ENCODE data around the gene MPHOSPH10. TPM values are rescaled to one million over a fixed set of nuclear protein-coding genes. Genes with fewer than 3 reads are reported as not detected.

The MPHOSPH10 gene, protein sequence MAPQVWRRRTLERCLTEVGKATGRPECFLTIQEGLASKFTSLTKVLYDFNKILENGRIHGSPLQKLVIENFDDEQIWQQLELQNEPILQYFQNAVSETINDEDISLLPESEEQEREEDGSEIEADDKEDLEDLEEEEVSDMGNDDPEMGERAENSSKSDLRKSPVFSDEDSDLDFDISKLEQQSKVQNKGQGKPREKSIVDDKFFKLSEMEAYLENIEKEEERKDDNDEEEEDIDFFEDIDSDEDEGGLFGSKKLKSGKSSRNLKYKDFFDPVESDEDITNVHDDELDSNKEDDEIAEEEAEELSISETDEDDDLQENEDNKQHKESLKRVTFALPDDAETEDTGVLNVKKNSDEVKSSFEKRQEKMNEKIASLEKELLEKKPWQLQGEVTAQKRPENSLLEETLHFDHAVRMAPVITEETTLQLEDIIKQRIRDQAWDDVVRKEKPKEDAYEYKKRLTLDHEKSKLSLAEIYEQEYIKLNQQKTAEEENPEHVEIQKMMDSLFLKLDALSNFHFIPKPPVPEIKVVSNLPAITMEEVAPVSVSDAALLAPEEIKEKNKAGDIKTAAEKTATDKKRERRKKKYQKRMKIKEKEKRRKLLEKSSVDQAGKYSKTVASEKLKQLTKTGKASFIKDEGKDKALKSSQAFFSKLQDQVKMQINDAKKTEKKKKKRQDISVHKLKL
- total RNA-seq, result 30.4 TPM

DNA sequence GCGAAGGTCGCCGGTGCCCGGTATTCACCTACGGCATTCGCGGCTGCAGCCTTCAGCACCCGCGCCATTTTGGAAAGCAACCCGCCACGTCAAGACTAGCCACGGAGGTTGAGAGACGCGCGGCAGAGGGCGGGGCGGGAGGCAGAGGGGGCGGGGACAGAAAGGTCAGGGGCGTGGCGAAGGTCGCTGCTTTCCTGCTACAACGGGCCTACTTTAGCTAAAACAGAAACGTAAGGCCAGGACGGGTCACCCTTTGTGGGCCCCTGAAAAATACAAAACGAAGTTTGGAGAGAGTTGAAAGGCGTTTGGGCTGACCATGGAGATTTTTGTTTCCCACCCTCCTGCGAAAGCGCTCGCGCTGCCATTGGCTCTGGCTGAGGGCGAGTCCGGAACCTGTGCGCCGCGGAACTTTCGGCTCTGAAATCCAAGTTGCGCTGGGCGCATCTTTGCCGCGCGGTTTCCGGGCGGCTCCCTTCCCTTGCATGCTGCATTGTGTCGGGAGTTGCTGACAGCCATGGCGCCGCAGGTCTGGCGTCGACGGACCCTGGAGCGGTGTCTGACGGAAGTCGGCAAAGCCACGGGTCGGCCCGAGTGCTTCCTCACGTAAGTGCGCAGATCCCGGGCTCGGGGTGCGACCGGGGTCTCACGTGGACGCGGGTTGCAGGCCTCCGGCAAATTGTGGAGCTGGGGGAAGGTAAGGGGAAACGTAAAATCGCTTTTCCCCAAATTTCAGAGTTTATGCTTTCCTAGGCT is at the start of gene MPHOSPH10, which contains the start of gene MCEE:
Gene MPHOSPH10 (plus strand): TSS at position 483 of the 753 bp plus-strand sequence. CDS start 32 bp downstream, at position 515.
Gene MCEE (minus strand): TSS at position 78 of the 753 bp plus-strand sequence. CDS start 10 bp downstream, at position 68.

Small RNA genes lying within 50 kb of the gene (small RNA-seq; reads per million reads assigned to genes)
- not detected for gene AC007881.1 (ENCODE audit: low replicate concordance)

Other genes starting within 250 kb of the MPHOSPH10 start
- not detected for gene VAX2, start 230.1 kb upstream of the MPHOSPH10 start, total RNA-seq
- gene ATP6V1B1, start 194.7 kb upstream of the MPHOSPH10 start, total RNA-seq, result not detected
- 1.9 TPM for gene ANKRD53, start 152.0 kb upstream of the MPHOSPH10 start, total RNA-seq
- 20.3 TPM for gene TEX261, start 135.8 kb upstream of the MPHOSPH10 start, total RNA-seq
- 64.5 TPM for gene NAGK, start 62.0 kb upstream of the MPHOSPH10 start, total RNA-seq
- gene MCEE, start 405 bp upstream of the MPHOSPH10 start, total RNA-seq, result 16.9 TPM
- 14.1 TPM for gene PAIP2B, start 96.5 kb downstream of the MPHOSPH10 start, total RNA-seq
- gene ZNF638, start 201.1 kb downstream of the MPHOSPH10 start, total RNA-seq, result 570 TPM

Measured in parietal lobe (tissue), 2 donors.